ENCODE results near the gene C2orf72. TPM values are rescaled to one million over a fixed set of nuclear protein-coding genes. Genes with fewer than 3 reads are reported as not detected.

The C2orf72 gene
- total RNA-seq = not detected
- polyA plus RNA-seq = not detected

DNA sequence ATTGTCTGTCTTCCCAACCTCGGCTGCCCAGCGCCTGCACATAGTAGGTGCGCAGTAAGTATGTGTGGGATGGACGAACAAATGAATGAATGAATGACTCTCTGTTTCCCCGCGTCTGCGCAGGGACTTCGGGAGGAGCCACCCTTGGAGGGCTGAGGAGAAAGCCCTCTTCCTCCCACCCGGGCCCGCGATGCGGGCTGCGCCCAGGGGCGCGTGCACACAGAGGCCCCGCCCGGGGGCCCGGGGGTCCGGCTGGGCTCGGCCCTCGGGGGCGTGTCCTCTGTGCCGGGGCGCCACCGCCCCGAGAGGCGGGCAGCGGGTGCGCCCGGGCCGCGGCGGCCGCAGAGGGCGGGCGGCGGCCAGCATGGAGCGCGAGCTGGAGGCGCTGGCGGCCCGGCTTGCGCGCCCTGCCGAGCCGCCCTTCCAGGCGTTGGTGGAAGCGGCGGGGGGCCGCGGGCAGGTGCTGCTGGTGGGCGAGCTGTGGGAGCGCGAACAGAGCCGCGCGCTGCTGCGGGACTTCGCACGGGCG is at the start of gene C2orf72:
Gene C2orf72, plus strand, starts transcription at position 322 of the 529 bp plus-strand sequence. Its CDS starts 43 bp downstream, at position 365.
- H3K27me3 Mint-ChIP-seq = peaks cover 38 to 52% of the 10 kb centered on the region in 2 donors
- POLR2A ChIA-PET (ENCODE audit: partially characterized antibody) = no interaction called here
- H3K4me1 ChIP-seq (ENCODE audit: insufficient read depth, low read length) = no peaks in the 10 kb centered on the region
- H3K27ac Mint-ChIP-seq = no peak within 1 kb of the TSS
- no peaks in the 10 kb centered on the region for H3K36me3 Mint-ChIP-seq
- peaks cover 22% of the 10 kb centered on the region for H3K27me3 ChIP-seq (ENCODE audit: insufficient read depth, low read length)
- H3K9me3 ChIP-seq (ENCODE audit: control insufficient read depth in 1 of 2, low read length in 2 of 2) = no peaks in the 10 kb centered on the region
- peaks cover 0 to 9% (median 2%) of the 10 kb centered on the region in 4 donors for H3K4me1 Mint-ChIP-seq
- no peaks in the 10 kb centered on the region for H3K9me3 Mint-ChIP-seq
- no peaks in the 10 kb centered on the region for H3K36me3 ChIP-seq (ENCODE audit: insufficient read depth, low read length)
- DNase-seq = no peak
- peak within 1 kb of the TSS in 7 of 8 donors; percentile 40 to 77 (median 68) for H3K4me3 Mint-ChIP-seq
- CTCF ChIA-PET (ENCODE audit: partially characterized antibody) = no interaction called here
- H3K27ac ChIP-seq (ENCODE audit: low read depth, low read length) = no peak within 1 kb of the TSS
- H3K4me3 ChIP-seq (ENCODE audit: low read length in 2 of 2) = no peak within 1 kb of the TSS
- intact Hi-C loops (cut with micrococcal nuclease) = no loop called here

DNA sequence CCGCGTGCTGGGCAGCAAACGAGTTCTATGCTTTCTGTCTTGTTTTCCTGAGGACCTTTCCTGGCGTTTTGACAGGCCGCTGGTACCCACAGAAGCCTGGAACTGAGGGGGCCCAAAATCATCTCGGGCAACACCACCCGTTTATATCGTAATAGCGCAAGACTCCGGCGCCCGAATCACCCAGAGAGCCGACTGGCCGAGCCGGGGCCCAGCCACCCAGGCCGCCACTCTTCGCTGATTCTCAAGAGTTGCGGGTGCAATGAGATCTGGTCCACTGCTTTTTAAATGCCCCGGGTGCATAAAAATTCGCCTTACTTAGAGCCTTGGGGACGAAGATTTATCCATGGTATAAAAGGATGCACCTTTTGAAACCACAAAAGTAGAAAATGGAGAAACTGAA is 47.6 kb upstream of the C2orf72 start:
- DNase-seq = no peak
- Mint-ChIP-seq H3K4me3 (no peak overlapping the region), H3K36me3 (no peaks in the 10 kb centered on the region), H3K27ac (no peak overlapping the region), H3K27me3 (peaks cover 10 to 18% of the 10 kb centered on the region in 2 donors), H3K4me1 (peaks cover 3 to 9% (median 7%) of the 10 kb centered on the region in 4 donors), H3K9me3 (no peaks in the 10 kb centered on the region)
- Histone ChIP-seq H3K4me3 (ENCODE audit: low read length in 2 of 2) (no peak overlapping the region), H3K27ac (ENCODE audit: low read depth, low read length) (no peak overlapping the region), H3K9me3 (ENCODE audit: control insufficient read depth in 1 of 2, low read length in 2 of 2) (no peaks in the 10 kb centered on the region), H3K4me1 (ENCODE audit: insufficient read depth, low read length) (peaks cover 10% of the 10 kb centered on the region), H3K36me3 (ENCODE audit: insufficient read depth, low read length) (no peaks in the 10 kb centered on the region), H3K27me3 (ENCODE audit: insufficient read depth, low read length) (no peaks in the 10 kb centered on the region)
- intact Hi-C loops (cut with micrococcal nuclease) = no loop called here
- POLR2A ChIA-PET (ENCODE audit: partially characterized antibody) = no interaction called here
- CTCF ChIA-PET (ENCODE audit: partially characterized antibody) = interaction anchor here (1.4 to 8.4 kb wide), 5 partner anchors 15 to 165 kb away, joined by 6 to 256 read pairs (median 53); partner anchors contain the start of gene GPR55

DNA sequence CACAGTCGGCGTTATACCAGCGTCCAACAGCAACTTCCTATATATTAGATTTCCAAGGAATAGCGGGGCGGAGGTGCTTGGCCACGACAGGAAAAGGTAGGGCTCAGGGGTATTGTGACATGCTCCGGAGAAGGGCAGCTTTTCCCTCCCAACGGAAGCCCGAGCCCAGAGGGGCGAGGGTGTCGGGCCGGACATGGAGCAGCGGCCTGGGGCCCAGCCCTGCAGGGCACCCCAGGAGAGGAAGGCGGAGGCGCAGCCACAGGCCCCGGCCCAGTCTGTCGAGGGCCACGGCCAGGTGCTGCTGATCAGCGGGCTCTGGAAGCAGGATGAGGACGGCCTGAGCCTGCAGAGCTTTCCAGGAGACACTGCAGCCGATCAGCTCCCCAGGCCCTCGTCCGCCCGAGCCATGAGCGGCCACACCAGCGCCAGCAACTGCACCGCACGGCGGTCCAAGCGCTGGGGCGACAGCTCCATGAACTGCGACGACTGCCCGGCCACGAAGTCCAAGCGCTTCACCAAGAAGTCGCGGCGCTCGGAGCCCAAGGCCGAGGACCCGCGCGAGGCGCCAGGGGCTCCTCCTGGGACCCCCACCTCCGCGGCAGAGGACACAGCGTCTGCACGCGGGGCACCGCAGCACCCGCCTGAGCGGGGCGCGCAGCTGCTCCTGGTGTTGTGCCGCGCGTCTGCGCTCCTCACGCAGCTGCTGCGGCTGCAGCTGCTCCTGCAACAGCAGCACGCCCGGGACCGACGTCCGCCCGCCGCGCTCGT is 47.0 kb upstream of the C2orf72 start:
- no peak overlapping the region for H3K27ac Mint-ChIP-seq
- CTCF ChIA-PET (ENCODE audit: partially characterized antibody) = interaction anchor here (2.0 to 8.4 kb wide), 3 partner anchors 88 to 166 kb away, joined by 10 to 256 read pairs (median 53); no protein-coding TSS in a partner anchor
- peaks cover 1 to 6% (median 3%) of the 10 kb centered on the region in 4 donors for H3K4me1 Mint-ChIP-seq
- peaks cover 0 to under 1% (median 0%) of the 10 kb centered on the region in 8 donors for H3K9me3 Mint-ChIP-seq
- Histone ChIP-seq H3K27ac (ENCODE audit: low read depth, low read length) (no peak overlapping the region), H3K27me3 (ENCODE audit: insufficient read depth, low read length) (no peaks in the 10 kb centered on the region), H3K4me3 (ENCODE audit: low read length in 2 of 2) (no peak overlapping the region), H3K36me3 (ENCODE audit: insufficient read depth, low read length) (no peaks in the 10 kb centered on the region), H3K4me1 (ENCODE audit: insufficient read depth, low read length) (peaks cover 6% of the 10 kb centered on the region), H3K9me3 (ENCODE audit: control insufficient read depth in 1 of 2, low read length in 2 of 2) (no peaks in the 10 kb centered on the region)
- POLR2A ChIA-PET (ENCODE audit: partially characterized antibody) = no interaction called here
- intact Hi-C loops (cut with micrococcal nuclease) = no loop called here
- H3K4me3 Mint-ChIP-seq = no peak overlapping the region
- peaks cover 10 to 20% of the 10 kb centered on the region in 2 donors for H3K27me3 Mint-ChIP-seq
- DNase-seq = no peak
- H3K36me3 Mint-ChIP-seq = peaks cover 0 to 3% of the 10 kb centered on the region in 2 donors

DNA sequence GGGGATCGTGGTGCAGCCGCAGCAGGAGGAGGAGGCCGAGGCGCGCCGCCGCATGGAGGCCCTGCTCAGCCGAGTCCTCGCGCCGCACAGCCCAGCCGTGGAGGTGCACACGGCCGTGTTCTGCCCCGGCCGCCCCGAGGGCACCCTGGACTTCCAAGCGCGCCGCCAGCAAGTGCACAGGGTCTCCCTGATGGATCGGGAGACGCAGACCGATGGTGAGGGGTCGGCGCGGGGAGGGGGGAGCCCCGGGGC is 46.5 kb upstream of the C2orf72 start:
- Histone ChIP-seq H3K27me3 (ENCODE audit: insufficient read depth, low read length) (no peaks in the 10 kb centered on the region), H3K4me3 (ENCODE audit: low read length in 2 of 2) (no peak overlapping the region), H3K27ac (ENCODE audit: low read depth, low read length) (no peak overlapping the region), H3K36me3 (ENCODE audit: insufficient read depth, low read length) (no peaks in the 10 kb centered on the region), H3K4me1 (ENCODE audit: insufficient read depth, low read length) (peaks cover 6% of the 10 kb centered on the region), H3K9me3 (ENCODE audit: control insufficient read depth in 1 of 2, low read length in 2 of 2) (no peaks in the 10 kb centered on the region)
- Mint-ChIP-seq H3K36me3 (peaks cover 0 to 3% of the 10 kb centered on the region in 2 donors), H3K27ac (no peak overlapping the region), H3K4me1 (peaks cover 0 to 6% (median 1%) of the 10 kb centered on the region in 4 donors), H3K4me3 (no peak overlapping the region), H3K9me3 (peaks cover 0 to 3% (median 0%) of the 10 kb centered on the region in 8 donors), H3K27me3 (peaks cover 10 to 23% of the 10 kb centered on the region in 2 donors)
- DNase-seq = no peak
- CTCF ChIA-PET (ENCODE audit: partially characterized antibody) = no interaction called here
- POLR2A ChIA-PET (ENCODE audit: partially characterized antibody) = no interaction called here
- intact Hi-C loops (cut with micrococcal nuclease) = no loop called here

DNA sequence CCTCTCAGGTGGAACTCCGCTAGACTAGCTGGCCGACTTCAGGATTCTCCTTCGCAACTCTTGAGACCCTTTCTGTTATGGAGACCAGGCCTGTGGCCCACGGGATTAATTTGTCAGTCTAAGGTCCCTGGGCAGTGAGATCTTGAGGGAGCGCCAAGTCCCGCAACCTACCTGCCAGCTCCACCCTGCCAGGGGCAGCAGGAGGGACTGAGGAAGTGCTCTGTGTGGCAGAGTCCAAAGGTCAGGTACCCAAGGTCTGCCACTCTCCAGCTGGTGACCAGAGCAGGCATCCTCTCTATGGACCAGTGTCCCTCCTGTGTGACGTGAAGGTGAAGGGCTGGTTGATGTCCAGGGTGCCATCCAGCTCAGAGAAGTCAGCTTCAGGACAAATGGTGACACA is 45.7 kb upstream of the C2orf72 start:
- no peaks in the 10 kb centered on the region for H3K9me3 ChIP-seq (ENCODE audit: control insufficient read depth in 1 of 2, low read length in 2 of 2)
- Mint-ChIP-seq H3K27ac (no peak overlapping the region), H3K9me3 (peaks cover 0 to 3% (median 0%) of the 10 kb centered on the region in 8 donors), H3K4me1 (peaks cover 0 to 6% (median 1%) of the 10 kb centered on the region in 4 donors), H3K4me3 (no peak overlapping the region), H3K27me3 (peaks cover 10 to 23% of the 10 kb centered on the region in 2 donors), H3K36me3 (peaks cover 0 to 3% of the 10 kb centered on the region in 2 donors)
- no peak for DNase-seq
- no peaks in the 10 kb centered on the region for H3K36me3 ChIP-seq (ENCODE audit: insufficient read depth, low read length)
- no peaks in the 10 kb centered on the region for H3K27me3 ChIP-seq (ENCODE audit: insufficient read depth, low read length)
- intact Hi-C loops (cut with micrococcal nuclease) = no loop called here
- H3K4me3 ChIP-seq (ENCODE audit: low read length in 2 of 2) = no peak overlapping the region
- no peak overlapping the region for H3K27ac ChIP-seq (ENCODE audit: low read depth, low read length)
- POLR2A ChIA-PET (ENCODE audit: partially characterized antibody) = no interaction called here
- H3K4me1 ChIP-seq (ENCODE audit: insufficient read depth, low read length) = peaks cover 6% of the 10 kb centered on the region
- CTCF ChIA-PET (ENCODE audit: partially characterized antibody) = interaction anchor here (0.7 to 1.2 kb wide), 2 partner anchors 13 to 23 kb away, joined by 3 to 4 read pairs; no protein-coding TSS in a partner anchor

DNA sequence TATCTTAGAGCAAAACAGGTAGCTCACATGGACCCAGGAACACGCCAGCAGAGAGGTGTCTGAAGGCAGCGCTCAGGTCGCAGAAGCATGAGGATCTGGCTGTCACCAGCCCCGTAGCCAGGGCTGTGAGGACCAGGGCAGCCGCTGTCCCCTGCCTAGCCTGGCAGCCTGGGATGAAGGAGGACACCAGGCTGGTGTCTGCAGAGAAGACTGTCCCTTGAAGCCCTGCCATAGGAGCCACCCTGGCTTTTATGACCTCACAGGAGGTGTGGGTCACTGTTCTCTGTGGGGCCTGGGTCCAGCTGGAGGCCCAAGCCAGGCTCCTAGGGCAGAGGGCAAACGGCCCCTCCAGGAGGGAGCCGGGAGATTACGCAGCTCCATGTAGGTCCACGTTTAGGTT is 41.5 kb upstream of the C2orf72 start, which contains the start of gene SPATA3:
Gene SPATA3, plus strand, starts transcription at position 301 of the 400 bp plus-strand sequence. CDS start 113 bp downstream, outside the sequence.
- no peaks in the 10 kb centered on the region for H3K36me3 ChIP-seq (ENCODE audit: insufficient read depth, low read length)
- no peak for DNase-seq
- Mint-ChIP-seq H3K4me3 (no peak within 1 kb of the TSS), H3K4me1 (no peaks in the 10 kb centered on the region), H3K36me3 (peaks cover 0 to 3% of the 10 kb centered on the region in 2 donors), H3K27ac (no peak within 1 kb of the TSS), H3K9me3 (peaks cover 0 to 12% (median 6%) of the 10 kb centered on the region in 8 donors), H3K27me3 (peaks cover 25 to 46% of the 10 kb centered on the region in 2 donors)
- no peak within 1 kb of the TSS for H3K27ac ChIP-seq (ENCODE audit: low read depth, low read length)
- POLR2A ChIA-PET (ENCODE audit: partially characterized antibody) = no interaction called here
- CTCF ChIA-PET (ENCODE audit: partially characterized antibody) = interaction anchor here (1.0 to 2.5 kb wide), 3 partner anchors 8 to 171 kb away, joined by 5 to 12 read pairs (median 5); no protein-coding TSS in a partner anchor
- no peak within 1 kb of the TSS for H3K4me3 ChIP-seq (ENCODE audit: low read length in 2 of 2)
- H3K27me3 ChIP-seq (ENCODE audit: insufficient read depth, low read length) = peaks cover 1% of the 10 kb centered on the region
- H3K9me3 ChIP-seq (ENCODE audit: control insufficient read depth in 1 of 2, low read length in 2 of 2) = no peaks in the 10 kb centered on the region
- intact Hi-C loops (cut with micrococcal nuclease) = no loop called here
- H3K4me1 ChIP-seq (ENCODE audit: insufficient read depth, low read length) = no peaks in the 10 kb centered on the region

DNA sequence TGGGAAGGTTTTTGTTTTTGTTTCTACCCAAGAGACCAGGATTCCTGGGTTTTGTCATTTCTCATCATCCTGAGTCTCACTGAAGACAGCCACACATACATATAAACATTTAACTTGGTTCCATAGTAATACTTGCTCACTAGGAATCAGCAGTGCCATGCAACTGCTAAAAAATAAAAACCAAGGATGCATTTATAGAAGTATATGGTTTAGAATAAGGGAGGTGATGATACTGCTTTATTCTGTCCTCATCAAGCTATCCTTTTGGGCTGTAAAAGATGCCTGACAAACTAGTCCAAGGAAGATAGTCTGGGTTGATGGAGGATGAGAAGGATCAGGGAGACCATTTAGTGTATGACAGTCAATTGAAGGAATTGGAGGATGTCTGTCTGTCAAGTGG is 40.7 kb upstream of the C2orf72 start:
- Histone ChIP-seq H3K27ac (ENCODE audit: low read depth, low read length) (no peak overlapping the region), H3K9me3 (ENCODE audit: control insufficient read depth in 1 of 2, low read length in 2 of 2) (no peaks in the 10 kb centered on the region), H3K27me3 (ENCODE audit: insufficient read depth, low read length) (peaks cover 3% of the 10 kb centered on the region), H3K4me3 (ENCODE audit: low read length in 2 of 2) (no peak overlapping the region), H3K36me3 (ENCODE audit: insufficient read depth, low read length) (no peaks in the 10 kb centered on the region), H3K4me1 (ENCODE audit: insufficient read depth, low read length) (no peaks in the 10 kb centered on the region)
- POLR2A ChIA-PET (ENCODE audit: partially characterized antibody) = no interaction called here
- Mint-ChIP-seq H3K9me3 (peaks cover 0 to 12% (median 6%) of the 10 kb centered on the region in 8 donors), H3K27ac (no peak overlapping the region), H3K4me1 (no peaks in the 10 kb centered on the region), H3K27me3 (peaks cover 28 to 50% of the 10 kb centered on the region in 2 donors), H3K4me3 (no peak overlapping the region), H3K36me3 (peaks cover 0 to 3% of the 10 kb centered on the region in 2 donors)
- intact Hi-C loops (cut with micrococcal nuclease) = no loop called here
- CTCF ChIA-PET (ENCODE audit: partially characterized antibody) = interaction anchor here (1.9 to 2.5 kb wide), 2 partner anchors 94 to 172 kb away, joined by 5 to 12 read pairs; no protein-coding TSS in a partner anchor
- DNase-seq = no peak
